Measurements from ENCODE around the gene KIF2C. TPM values are rescaled to one million over a fixed set of nuclear protein-coding genes. Genes with fewer than 3 reads are reported as not detected.
"Not testable (repeated sequence)": the region's sequence is repeated elsewhere in the genome, so short reads cannot be mapped to it uniquely, and the experiment has no call there.

KIF2C gene
- total RNA-seq, 1 donor: 3.0 TPM

- peak; percentile 69 to 86 (median 72) for DNase-seq (ENCODE audit: low read depth in 2 of 3, low spot score in 2 of 3)
These were observed 69.6 kb downstream of the KIF2C start for GRCh38 chr1:44808938-44809917.

DNA sequence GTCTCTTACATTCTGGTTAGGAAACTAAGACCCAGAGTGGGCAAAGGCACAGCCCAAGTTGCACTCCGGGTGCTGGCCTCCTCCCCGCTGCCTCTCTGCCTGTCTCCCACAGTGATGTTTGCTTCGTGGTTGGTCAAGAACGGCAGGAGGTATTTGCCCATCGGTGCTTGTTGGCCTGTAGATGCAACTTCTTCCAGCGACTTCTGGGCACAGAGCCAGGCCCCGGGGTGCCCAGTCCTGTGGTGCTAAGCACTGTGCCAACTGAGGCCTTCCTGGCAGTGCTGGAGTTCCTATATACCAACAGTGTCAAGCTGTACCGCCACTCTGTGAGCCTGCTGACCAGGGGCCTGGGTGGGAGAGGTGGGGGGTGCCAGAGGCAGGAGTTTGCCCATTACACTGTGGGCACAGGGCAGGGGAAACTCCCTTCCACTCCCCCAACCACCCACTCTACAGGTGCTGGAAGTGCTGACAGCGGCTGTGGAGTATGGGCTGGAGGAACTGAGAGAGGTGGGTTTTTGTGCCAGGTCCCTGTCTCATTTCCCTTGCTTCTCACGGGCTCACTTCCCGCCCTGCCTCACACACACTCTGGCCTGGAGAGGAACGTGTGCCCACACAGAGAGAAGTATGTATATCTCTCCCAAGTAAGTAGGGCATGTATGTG, 70.6 kb downstream of the KIF2C start:
- DNase-seq (ENCODE audit: low read depth in 2 of 3, low spot score in 2 of 3): peak in 1 of 3 donors; percentile 31

- DNase-seq (ENCODE audit: low read depth in 2 of 3, low spot score in 2 of 3): not testable (repeated sequence)
These were observed 71.1 kb downstream of the KIF2C start for GRCh38 chr1:44810762-44811105.

DNA sequence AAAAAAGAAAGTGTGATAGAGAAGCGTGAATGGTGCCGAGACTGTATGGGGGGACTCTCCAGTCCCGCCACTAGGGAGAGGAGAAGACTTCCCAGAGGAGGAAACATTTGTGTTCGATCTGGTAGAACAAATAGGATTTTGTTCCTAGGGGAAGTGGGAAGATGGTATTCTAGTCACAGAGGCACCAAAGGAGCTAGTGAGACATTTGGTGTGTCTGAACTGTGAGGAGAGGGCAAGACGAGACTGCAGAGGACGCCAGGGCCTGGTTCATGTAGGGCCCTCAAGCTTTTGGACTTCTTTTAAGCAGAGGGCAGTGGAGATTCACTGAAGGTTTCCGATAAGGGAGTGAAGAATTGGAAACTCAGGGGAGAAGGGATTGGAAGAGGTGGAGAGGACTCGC, 71.6 kb downstream of the KIF2C start:
- DNase-seq (ENCODE audit: low read depth in 2 of 3, low spot score in 2 of 3): no peak

GRCh38 chr1:44812822-44813543, 73.3 kb downstream of the KIF2C start:
- DNase-seq (ENCODE audit: low read depth in 2 of 3, low spot score in 2 of 3): no peak

- DNase-seq (ENCODE audit: low read depth in 2 of 3, low spot score in 2 of 3): not testable (repeated sequence)
These were observed 76.3 kb downstream of the KIF2C start for GRCh38 chr1:44815926-44816325.

- no peak for DNase-seq (ENCODE audit: low read depth in 2 of 3, low spot score in 2 of 3)
These were observed 77.7 kb downstream of the KIF2C start for GRCh38 chr1:44817307-44817706.

Small RNAs within 50 kb of the gene (small RNA-seq; reads per million reads assigned to genes)
- gene RNU5D-1 (191 reads per million, percentile 98 among the genes with 10 or more reads in this experiment), gene RNU5F-1 (168 reads per million, percentile 98 among the genes with 10 or more reads in this experiment), gene SNORD38A (2,387 reads per million, percentile 99 among the genes with 10 or more reads in this experiment), gene SNORD38B (not detected), gene SNORD46 (50.1 reads per million, percentile 96 among the genes with 10 or more reads in this experiment), gene SNORD55 (not detected)

Other genes with a start within 250 kb of the KIF2C start
- 12.7 TPM for gene TMEM53, start 65.4 kb upstream of the KIF2C start, total RNA-seq
- gene ARMH1, start 65.1 kb upstream of the KIF2C start, total RNA-seq: 339 TPM
- not detected for gene RNU5D-1, start 8.7 kb upstream of the KIF2C start, total RNA-seq
- gene RPS8, start 35.7 kb downstream of the KIF2C start, total RNA-seq: 3,219 TPM
- 0.27 TPM for gene BEST4, start 48.3 kb downstream of the KIF2C start, total RNA-seq
- 48.5 TPM for gene PLK3, start 60.5 kb downstream of the KIF2C start, total RNA-seq
- gene DYNLT4, start 67.5 kb downstream of the KIF2C start, total RNA-seq: 2.2 TPM
- gene BTBD19, start 68.7 kb downstream of the KIF2C start, total RNA-seq: 3.5 TPM
- 0.27 TPM for gene PTCH2, start 103.4 kb downstream of the KIF2C start, total RNA-seq
- 13.7 TPM for gene EIF2B3, start 246.8 kb downstream of the KIF2C start, total RNA-seq